ENCODE measurements around the gene GPR78.
"Not testable (repeated sequence)": the region's sequence is repeated elsewhere in the genome, so short reads cannot be mapped to it uniquely, and the experiment has no call there.

GPR78 gene

DNA sequence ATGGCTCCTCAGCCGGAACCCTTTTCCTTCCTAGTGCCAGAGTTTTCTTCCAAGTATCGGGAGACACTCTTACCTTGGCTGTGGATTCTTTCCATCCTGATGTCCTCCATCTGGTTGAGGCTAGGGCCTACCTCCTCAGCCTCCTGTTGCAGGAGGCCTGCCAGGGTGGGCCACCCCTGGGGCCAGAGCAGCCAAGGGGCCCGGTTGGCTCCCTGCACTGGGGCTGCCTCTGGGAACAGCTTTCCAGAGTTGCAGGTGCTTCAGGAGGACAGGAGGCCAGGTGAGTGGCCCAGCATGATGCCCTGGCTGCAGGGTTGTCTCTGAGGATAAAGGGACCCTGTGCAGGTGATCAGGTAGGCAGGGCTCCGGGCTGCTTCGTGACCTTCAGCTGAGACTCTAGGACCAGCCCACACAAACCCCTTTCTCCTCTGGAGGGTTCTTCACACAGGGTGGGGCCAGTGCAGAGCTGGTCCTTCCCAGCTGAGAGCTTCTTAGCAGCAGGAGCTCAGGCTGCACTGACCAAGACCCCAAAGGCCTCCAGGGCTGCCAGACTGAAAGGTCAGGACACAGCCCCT lies 5.3 kb upstream of the GPR78 start:
- no peak for TF ChIP-seq CTCF (IDR thresholded peaks at IDR 0.05; ENCODE audit: insufficient read depth, low read depth, low read length, missing control alignments)
- H3K4me3 ChIP-seq (ENCODE audit: low read depth, low read length), result no peak overlapping the region
- no peak for DNase-seq (ENCODE audit: low read depth)

- H3K4me3 ChIP-seq (ENCODE audit: low read depth, low read length), result no peak overlapping the region
- no peak for TF ChIP-seq CTCF (IDR thresholded peaks at IDR 0.05; ENCODE audit: insufficient read depth, low read depth, low read length, missing control alignments)
- DNase-seq (ENCODE audit: low read depth), result no peak
These were observed 4.7 kb upstream of the GPR78 start for GRCh38 chr4:8575457-8575856.

DNA sequence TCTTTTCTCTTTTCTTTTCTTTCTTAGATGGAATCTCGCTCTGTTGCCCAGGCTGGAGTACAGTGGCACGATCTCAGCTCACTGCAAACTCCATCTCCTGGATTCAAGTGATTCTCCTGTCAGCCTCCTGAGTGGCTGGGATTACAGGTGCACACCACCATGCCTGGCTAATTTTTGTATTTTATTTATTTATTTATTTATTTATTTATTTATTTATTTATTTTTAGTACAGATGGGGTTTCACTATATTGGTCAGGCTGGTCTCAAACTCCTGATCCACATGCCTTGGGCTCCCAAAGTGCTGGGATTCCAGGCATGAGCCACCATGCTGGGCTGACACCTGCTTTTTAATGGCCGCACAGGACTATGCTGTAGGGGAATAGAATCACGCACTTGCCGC lies 3.6 kb upstream of the GPR78 start:
- not testable (repeated sequence) for DNase-seq (ENCODE audit: low read depth); H3K4me3 ChIP-seq (ENCODE audit: low read depth, low read length)

GRCh38 chr4:8577046-8577445 lies 3.1 kb upstream of the GPR78 start:
- DNase-seq (ENCODE audit: low read depth), result no peak
- no peak overlapping the region for H3K4me3 ChIP-seq (ENCODE audit: low read depth, low read length)
- no peak for TF ChIP-seq CTCF (IDR thresholded peaks at IDR 0.05; ENCODE audit: insufficient read depth, low read depth, low read length, missing control alignments)

GRCh38 chr4:8577972-8578371 lies 2.2 kb upstream of the GPR78 start:
- no peak overlapping the region for H3K4me3 ChIP-seq (ENCODE audit: low read depth, low read length)
- TF ChIP-seq CTCF (IDR thresholded peaks at IDR 0.05; ENCODE audit: insufficient read depth, low read depth, low read length, missing control alignments), result no peak
- DNase-seq (ENCODE audit: low read depth), result no peak

- no peak for DNase-seq (ENCODE audit: low read depth)
- no peak overlapping the region for H3K4me3 ChIP-seq (ENCODE audit: low read depth, low read length)
- no peak for TF ChIP-seq CTCF (IDR thresholded peaks at IDR 0.05; ENCODE audit: insufficient read depth, low read depth, low read length, missing control alignments)
These were observed 1.5 kb upstream of the GPR78 start for GRCh38 chr4:8578717-8579116.

- TF ChIP-seq CTCF (IDR thresholded peaks at IDR 0.05; ENCODE audit: insufficient read depth, low read depth, low read length, missing control alignments), result no peak
- DNase-seq (ENCODE audit: low read depth), result no peak
These were observed 469 bp upstream of the GPR78 start for GRCh38 chr4:8579526-8580320.

More at GRCh38 chr4:8579526-8580320, 469 bp upstream of the GPR78 start:
- no peak overlapping the region for H3K4me3 ChIP-seq (ENCODE audit: low read depth, low read length)
